Calu3 (cell line): Measurements from ENCODE around the gene NABP1. TPM values are rescaled to one million over a fixed set of nuclear protein-coding genes. Genes with fewer than 3 reads are reported as not detected.

ENCODE experiments used
- BruUV-seq: library from RNA; stranded (reverse); fragments of 400-500 nt; replicated peaks from 2 replicates; lab custom pipeline; 2021; lab: Mats Ljungman, UMichigan
- CTCF ChIA-PET: fragments of 300-600 bp; sonication (Branson Sonifier 250); formaldehyde crosslinking; loops from one replicate; lab custom pipeline; 2022; ENCODE audit warnings: antibody characterized with exemption; lab: Charles Lee
- DNase-seq: peaks from one replicate; pipeline ENCODE4 v3.0.0; 2022
- H3K27ac Mint-ChIP-seq: one replicate; pipeline ENCODE4 v1.8.0; 2022; ENCODE audit warnings: mixed read lengths; ENCODE audit not compliant: unreplicated experiment
- H3K27me3 Mint-ChIP-seq: one replicate; pipeline ENCODE4 v1.8.0; 2022; ENCODE audit warnings: mixed read lengths; ENCODE audit not compliant: unreplicated experiment
- H3K36me3 Mint-ChIP-seq: one replicate; pipeline ENCODE4 v1.8.0; 2022; ENCODE audit warnings: mild to moderate bottlenecking, moderate library complexity, mixed read lengths; ENCODE audit not compliant: insufficient read depth, unreplicated experiment
- H3K4me1 Mint-ChIP-seq: one replicate; pipeline ENCODE4 v1.8.0; 2022; ENCODE audit warnings: mild to moderate bottlenecking, low read depth, mixed read lengths; ENCODE audit not compliant: unreplicated experiment
- H3K4me3 Mint-ChIP-seq: one replicate; pipeline ENCODE4 v1.8.0; 2022; ENCODE audit warnings: mild to moderate bottlenecking, low read depth, moderate library complexity, mixed read lengths; ENCODE audit not compliant: unreplicated experiment
- H3K9me3 Mint-ChIP-seq: one replicate; pipeline ENCODE4 v1.8.0; 2022; ENCODE audit warnings: low read depth, mixed read lengths; ENCODE audit not compliant: unreplicated experiment
- intact Hi-C: fragments of 100-400 bp; cut with micrococcal nuclease; formaldehyde crosslinking; loops from one replicate; pipeline ENCODE4 v1.10.0; 2022; ENCODE audit not compliant: unreplicated experiment
- total RNA-seq: library from RNA; stranded (reverse); gene quantifications from 2 replicates; pipeline ENCODE4 v1.2.3, GENCODE V29; 2022
- TF ChIP-seq, protein P1 (sequence below): fragments of 200-600 bp; IDR thresholded peaks from one replicate; pipeline ENCODE4 v1.8.0; 2022; ENCODE audit warnings: antibody characterized with exemption; ENCODE audit not compliant: unreplicated experiment

The NABP1 gene
- total RNA-seq, 1 experiment from 2014 or later, result 71.8 TPM

DNA sequence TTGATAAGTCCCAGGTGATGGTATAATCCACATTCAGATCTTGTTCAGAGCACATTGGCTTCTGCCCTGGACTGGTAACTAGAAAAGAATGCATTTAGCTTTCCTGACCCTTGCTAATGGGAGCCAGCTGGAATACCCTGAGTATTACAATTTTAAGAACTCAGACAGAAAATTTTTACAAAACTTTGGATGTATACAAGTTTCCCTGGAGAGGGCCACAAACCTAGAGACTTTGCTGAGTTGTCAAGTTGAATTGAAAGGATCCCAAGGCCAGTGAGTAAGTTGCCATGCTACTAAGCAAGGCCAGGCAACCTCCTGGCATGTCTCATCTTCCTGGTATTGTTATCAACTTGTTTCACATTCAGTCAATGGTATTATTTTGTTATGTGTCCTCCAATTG is 20.0 kb upstream of the NABP1 start:
- Mint-ChIP-seq H3K27me3 (no peaks in the 10 kb centered on the region), H3K4me3 (no peak overlapping the region), H3K4me1 (no peaks in the 10 kb centered on the region), H3K36me3 (no peaks in the 10 kb centered on the region), H3K27ac (no peak overlapping the region), H3K9me3 (peaks cover 5% of the 10 kb centered on the region)
- no peak for DNase-seq
- CTCF ChIA-PET, result interaction anchor here (0.6 kb wide), 1 partner anchor 20 kb away, joined by 3 read pairs; no protein-coding TSS in a partner anchor
- intact Hi-C loops, result no loop called here
- TF ChIP-seq, protein P1, sequence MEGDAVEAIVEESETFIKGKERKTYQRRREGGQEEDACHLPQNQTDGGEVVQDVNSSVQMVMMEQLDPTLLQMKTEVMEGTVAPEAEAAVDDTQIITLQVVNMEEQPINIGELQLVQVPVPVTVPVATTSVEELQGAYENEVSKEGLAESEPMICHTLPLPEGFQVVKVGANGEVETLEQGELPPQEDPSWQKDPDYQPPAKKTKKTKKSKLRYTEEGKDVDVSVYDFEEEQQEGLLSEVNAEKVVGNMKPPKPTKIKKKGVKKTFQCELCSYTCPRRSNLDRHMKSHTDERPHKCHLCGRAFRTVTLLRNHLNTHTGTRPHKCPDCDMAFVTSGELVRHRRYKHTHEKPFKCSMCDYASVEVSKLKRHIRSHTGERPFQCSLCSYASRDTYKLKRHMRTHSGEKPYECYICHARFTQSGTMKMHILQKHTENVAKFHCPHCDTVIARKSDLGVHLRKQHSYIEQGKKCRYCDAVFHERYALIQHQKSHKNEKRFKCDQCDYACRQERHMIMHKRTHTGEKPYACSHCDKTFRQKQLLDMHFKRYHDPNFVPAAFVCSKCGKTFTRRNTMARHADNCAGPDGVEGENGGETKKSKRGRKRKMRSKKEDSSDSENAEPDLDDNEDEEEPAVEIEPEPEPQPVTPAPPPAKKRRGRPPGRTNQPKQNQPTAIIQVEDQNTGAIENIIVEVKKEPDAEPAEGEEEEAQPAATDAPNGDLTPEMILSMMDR, result no peak
- no TSS peak for BruUV-seq

- H3K27me3 Mint-ChIP-seq, result no peaks in the 10 kb centered on the region
Measured at GRCh38 chr2:191659198-191659597, 18.7 kb upstream of the NABP1 start.

DNA sequence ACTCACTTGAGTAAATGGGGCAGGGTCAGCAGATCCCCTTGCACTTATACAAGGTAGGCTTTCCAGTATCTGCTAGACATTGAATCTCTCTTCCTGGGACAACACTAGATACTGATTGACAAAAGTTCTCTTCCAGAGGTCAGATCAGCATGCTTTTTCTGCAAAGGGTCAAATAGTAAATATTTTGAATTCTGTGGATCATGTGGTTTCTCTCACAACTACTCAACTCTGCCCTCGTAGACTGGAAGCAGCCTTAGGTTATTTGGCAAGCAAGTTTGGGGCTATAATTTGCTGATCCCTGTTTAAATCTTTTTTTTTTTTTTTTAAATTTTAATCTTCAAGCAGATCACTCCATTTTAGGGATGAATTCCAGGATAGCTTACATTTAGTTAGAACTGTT is 17.4 kb upstream of the NABP1 start:
- H3K27me3 Mint-ChIP-seq, result no peaks in the 10 kb centered on the region

More at GRCh38 chr2:191659198-191659597, 18.7 kb upstream of the NABP1 start:
- Mint-ChIP-seq H3K27ac (no peak overlapping the region), H3K4me1 (no peaks in the 10 kb centered on the region), H3K9me3 (peaks cover 5% of the 10 kb centered on the region), H3K4me3 (no peak overlapping the region), H3K36me3 (no peaks in the 10 kb centered on the region)
- CTCF ChIA-PET, result no interaction called here
- TF ChIP-seq, protein P1, result no peak
- no peak for DNase-seq
- intact Hi-C loops, result no loop called here
- no TSS peak for BruUV-seq

DNA sequence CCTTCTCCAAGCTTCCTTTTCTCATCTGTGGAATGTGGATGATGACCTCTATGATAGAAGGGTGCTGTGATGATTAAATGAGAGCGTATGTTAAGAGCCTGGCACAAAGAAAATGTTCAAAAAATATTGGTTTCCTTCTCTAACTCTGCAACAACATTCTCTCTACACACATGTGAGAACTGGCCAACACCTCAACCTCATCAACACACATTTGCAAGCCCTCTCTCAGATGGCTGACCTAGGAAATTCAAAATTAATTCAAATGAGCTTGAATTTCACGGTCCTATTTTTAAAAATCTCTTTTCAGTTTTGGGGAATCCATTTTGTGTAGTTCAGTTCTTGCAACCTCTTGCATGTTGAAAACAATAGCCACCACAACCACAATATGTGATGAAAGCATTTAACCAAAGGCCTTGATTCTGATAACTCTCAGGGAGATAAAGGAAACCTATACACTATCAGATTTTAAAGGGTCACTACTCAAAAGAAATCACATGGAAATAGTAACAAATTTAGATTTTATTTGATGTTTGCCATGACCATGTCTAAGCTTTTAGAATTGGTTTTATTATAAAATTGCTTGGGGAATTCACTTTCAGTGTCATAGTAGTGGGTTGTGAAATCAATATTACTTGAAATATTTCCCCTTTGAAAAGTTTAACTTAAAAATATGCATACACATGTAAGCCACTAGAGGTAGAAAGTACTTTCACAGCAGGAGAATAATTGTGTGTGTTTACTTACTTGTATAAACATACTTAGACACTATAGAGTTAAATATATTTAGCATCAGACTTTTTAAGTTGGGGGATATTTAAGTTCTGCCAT is 16.6 kb upstream of the NABP1 start:
- Mint-ChIP-seq H3K4me3 (no peak overlapping the region), H3K4me1 (no peaks in the 10 kb centered on the region), H3K9me3 (peaks cover 11% of the 10 kb centered on the region), H3K36me3 (no peaks in the 10 kb centered on the region), H3K27me3 (no peaks in the 10 kb centered on the region), H3K27ac (no peak overlapping the region)
- DNase-seq, result no peak
- CTCF ChIA-PET, result no interaction called here
- TF ChIP-seq, protein P1, result no peak
- intact Hi-C loops, result no loop called here
- no TSS peak for BruUV-seq

More for the DNA sequence above, 17.4 kb upstream of the NABP1 start:
- BruUV-seq, result no TSS peak
- Mint-ChIP-seq H3K36me3 (no peaks in the 10 kb centered on the region), H3K27ac (no peak overlapping the region), H3K4me3 (no peak overlapping the region), H3K9me3 (peaks cover 11% of the 10 kb centered on the region), H3K4me1 (no peaks in the 10 kb centered on the region)
- no peak for DNase-seq
- TF ChIP-seq, protein P1, result no peak
- CTCF ChIA-PET, result no interaction called here
- intact Hi-C loops, result no loop called here
